GDM1 (cell line): Measurements from ENCODE around the gene MBOAT7.

Experiments
- DNase-seq: peaks from one replicate; lab custom pipeline; 2025; lab: John Stamatoyannopoulos, UW

MBOAT7 gene

DNA sequence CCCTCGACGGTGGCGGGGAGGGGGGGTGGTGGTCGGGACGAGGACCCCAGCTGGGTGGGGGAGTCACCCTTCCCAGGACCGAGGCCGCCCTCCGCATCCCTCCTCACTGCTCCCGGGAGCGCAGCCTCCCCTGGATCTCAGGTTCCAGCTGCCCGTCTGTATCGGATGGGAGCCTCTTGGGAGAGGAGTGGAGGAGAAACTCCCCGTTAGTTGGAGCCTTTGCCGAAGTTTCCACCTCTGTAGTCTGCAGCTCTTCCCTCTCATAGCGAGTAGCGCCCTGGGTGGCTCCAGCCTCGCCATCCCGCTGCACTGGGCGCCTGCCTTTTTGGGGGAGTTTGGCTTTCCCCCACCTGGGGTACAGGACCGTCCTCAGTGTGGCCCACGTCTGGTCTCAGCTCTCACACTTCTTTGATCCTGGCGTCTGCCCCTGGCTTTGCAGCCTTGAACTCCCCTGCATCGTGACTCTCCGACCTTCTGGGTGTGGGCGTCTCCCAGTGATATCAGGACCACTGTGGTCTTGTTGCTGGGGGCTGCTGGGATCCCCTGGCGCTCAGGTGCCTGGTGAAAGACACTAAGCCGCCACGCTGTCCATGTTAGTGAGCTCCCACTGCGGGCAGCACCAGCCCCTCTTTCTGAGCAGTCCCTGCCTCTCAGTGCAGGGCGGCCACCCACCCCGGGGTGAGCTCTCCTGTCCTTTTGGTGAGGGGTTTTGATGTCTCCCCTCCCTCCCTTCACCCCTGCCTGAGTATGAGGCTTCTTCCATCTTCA lies 50.7 kb downstream of the MBOAT7 start:
- no peak for DNase-seq

DNA sequence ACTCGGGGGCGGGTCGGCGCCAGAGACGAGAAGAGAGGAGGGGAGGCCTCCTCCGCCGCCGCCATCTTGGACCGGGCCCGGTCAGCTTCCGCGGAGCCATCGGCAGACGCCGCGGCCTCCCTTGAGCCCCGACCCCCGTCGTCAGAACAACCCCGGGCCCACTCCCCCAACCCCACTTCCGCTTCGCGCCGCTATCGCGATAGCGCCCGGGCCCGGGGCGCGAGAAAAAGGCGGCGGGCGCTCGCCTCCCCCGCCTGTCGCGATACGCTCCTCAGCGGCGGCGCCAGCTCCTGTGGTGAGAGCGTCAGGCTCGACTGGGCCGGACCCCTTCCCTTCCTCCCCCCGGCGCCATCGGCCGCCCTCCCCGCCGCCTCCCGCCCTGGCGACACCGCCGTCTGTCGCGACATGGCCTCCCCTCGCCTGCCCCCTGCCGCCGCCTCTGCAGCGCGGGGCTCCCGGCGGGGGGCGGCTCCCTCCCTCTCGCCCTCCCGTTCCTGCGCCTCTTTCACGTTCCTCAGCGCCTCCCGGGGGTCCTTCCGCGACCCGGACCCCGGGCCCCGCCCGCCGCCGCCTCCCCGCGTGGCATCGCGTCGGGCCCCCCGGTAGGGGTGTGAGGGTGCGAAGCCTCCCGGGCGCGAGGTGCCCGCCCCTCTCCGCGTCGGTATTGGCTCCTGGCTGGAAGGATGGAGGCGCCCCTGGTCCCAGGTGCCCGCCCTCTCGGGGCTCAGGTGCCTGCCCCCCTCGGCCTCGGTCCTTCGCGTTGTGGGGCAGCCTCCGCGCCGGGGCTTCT lies 51.5 kb downstream of the MBOAT7 start, which contains the start of gene CNOT3:
Gene CNOT3, plus strand, starts transcription at position 64 of the 790 bp plus-strand sequence. CDS start 5,217 bp downstream, outside the sequence.
- DNase-seq = no peak

- DNase-seq = peak; percentile 100
These were observed 52.3 kb downstream of the MBOAT7 start for GRCh38 chr19:54136864-54137698.

GRCh38 chr19:54136086-54136863 lies 53.1 kb downstream of the MBOAT7 start:
- peak; percentile 31 for DNase-seq

GRCh38 chr19:54133957-54134590 lies 55.3 kb downstream of the MBOAT7 start:
- no peak for DNase-seq

DNA sequence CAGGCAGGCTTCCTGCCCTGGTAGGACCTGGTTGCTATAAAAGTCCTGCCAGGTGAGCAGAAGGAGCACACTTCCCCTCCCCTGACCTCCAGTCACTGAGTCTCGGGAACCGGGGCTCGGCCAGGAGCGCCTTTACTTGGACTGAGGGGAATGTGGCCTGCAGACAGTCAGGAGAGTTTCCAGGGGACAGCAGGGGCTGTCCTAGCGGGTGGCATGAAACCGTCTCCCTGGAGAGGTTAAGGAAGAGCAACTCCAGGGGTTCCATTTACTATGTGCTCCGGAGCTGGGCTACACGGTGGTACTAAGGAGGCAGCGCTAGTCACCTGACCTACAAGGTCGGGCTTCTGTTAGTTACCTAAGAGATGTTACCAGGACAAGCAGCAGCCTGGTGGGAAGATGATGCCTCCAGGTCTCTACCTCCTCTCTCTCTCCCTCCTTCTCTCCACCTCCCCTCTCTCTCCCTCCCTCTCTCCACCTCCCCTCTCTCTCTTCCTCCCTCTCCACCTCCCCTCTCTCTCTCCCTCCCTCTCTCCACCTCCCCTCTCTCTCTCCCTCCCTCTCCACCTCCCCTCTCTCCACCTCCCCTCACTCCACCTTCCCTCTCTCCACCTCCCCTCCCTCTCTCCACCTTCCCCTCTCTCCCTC lies 55.9 kb downstream of the MBOAT7 start:
- peak; percentile 25 for DNase-seq

DNA sequence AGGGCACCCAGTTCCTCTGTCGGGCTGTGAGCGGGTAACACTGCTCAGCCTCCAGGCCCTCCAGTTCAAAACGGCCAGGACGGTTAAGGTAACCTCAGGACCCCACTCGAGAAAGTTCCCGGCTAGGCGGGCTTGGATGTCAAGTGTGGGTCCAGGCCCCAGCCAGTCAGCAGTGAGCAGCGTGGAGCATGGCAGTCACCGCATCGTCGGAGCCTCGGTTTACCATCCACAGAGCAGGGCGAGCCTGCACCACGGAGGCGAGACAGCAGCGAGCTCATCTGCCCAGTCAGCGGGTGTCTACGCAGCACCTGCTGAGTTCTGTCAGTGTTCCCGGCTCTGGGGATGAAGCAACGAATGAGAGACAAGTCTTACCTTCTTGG lies 59.8 kb downstream of the MBOAT7 start:
- DNase-seq = no peak

DNA sequence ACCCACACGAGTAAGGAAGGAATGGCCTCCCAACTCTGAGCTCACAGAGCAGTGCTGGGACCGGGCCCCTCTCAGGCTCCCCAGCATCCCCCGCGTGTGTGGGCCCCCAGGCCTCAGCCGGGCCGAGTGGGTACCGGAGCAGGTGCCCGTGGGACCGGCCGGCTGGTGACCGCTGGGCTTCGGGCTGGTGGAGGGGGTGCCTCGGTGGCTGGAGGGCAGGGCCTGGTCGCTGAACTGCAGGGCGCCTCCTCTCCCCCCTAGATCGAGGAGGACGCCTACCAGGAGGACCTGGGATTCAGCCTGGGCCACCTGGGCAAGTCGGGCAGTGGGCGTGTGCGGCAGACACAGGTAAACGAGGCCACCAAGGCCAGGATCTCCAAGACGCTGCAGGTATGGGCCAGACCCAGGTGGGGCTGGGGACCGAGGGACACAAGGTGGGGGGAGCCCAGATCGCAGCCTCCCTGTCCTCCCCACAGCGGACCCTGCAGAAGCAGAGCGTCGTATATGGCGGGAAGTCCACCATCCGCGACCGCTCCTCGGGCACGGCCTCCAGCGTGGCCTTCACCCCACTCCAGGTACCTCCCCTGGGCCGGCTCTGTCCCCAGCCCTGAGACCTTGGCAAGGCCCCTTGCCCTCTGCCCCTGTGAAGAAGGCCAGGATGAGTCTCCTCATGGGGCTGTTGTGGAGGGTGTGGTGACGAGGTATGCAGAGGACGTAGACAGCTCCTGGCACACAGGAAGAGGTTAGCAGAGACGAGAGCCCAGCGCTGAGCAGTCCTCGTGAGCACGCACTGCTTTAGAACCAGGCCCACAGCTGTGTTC lies 60.4 kb downstream of the MBOAT7 start:
- DNase-seq = no peak

DNA sequence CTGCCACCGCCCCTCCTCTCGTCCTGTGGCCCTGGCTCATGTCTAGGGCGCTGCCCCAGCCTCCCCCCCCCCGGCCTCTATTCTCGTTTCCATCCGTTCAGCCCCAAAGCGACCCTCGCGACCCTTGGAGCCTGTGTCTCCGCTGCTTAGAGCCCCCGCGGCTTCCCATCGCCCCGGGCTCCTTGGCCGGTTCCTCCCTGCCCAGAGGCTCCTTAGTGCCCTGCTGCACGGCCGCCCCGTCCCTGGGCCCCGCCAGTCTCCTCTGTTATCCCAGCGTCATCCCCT lies 61.0 kb downstream of the MBOAT7 start:
- DNase-seq = no peak

DNA sequence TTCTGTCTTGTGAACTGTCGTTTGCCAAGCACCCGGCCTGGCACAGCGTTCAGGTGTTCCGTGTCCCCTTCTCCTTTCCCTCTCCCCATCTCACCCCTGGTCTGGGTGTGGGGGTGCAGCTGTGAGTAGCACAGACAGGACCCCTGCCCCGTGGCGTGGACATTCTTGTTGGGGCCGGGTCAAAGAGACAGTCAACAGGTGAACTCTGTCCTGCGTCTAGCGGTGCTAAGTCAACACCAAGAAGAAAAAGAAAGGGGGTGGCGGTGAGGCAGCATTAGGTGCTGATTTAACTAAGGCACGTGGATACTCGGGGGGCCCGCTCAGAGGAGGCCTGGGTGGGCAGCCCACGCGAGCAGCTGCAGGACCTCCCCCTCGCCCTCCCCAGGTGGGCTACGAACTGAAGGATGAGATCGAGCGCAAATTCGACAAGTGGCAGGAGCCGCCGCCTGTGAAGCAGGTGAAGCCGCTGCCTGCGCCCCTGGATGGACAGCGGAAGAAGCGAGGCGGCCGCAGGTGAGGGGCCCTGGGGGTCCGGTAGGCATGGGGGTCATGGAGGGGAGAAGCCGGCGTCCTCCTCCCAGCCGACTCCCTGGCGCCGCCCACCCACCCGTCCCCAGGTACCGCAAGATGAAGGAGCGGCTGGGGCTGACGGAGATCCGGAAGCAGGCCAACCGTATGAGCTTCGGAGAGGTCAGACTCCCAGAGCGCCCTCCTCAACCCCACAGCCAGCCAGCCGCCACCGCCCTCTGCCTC lies 61.5 kb downstream of the MBOAT7 start:
- no peak for DNase-seq

GRCh38 chr19:54125713-54126112 lies 63.7 kb downstream of the MBOAT7 start:
- DNase-seq = no peak

DNA sequence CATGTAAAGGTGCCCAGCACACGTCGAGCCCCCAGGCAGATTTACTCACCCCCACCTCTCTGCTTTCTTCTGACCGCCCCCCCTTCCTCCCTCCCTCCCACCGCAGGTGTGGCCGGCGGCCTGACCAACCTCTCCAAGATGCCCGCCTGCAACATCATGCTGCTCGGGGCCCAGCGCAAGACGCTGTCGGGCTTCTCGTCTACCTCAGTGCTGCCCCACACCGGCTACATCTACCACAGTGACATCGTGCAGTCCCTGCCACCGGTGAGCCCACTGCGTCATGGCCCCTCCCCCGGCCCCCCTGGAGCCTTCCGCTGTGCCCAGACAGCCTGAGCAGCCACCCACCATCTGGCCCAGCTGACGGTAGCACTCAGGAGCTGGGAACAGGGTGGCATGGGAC lies 65.0 kb downstream of the MBOAT7 start:
- DNase-seq = no peak

DNA sequence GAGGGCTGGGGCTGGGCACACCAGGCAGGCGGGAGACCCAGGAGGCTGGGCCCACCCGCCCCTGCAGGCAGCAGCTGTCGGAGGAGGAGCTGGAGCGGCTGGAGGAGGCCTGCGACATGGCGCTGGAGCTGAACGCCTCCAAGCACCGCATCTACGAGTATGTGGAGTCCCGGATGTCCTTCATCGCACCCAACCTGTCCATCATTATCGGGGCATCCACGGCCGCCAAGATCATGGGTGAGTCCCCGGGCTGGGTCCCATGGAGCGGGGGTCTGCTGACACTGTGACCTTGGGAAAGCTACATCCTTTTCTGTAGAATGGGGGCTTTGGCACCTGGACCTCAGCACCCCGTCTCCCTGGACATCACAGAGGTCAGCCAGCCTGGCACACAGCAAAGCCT lies 65.7 kb downstream of the MBOAT7 start:
- DNase-seq = no peak
